IPS-NIHi7 (cell line): Measurements from ENCODE around the gene RHBG.
A peak's percentile ranks its signal among the peaks of the same experiment; 100 is the strongest.
"Not testable (repeated sequence)": the region's sequence is repeated elsewhere in the genome, so short reads cannot be mapped to it uniquely, and the experiment has no call there.

ENCODE experiments used
- DNase-seq: peaks from one replicate; pipeline ENCODE4 v3.0.0; 2012; ENCODE audit warnings: mixed read lengths; ENCODE audit errors: extremely low spot score

RHBG gene

GRCh38 chr1:156359973-156360372 is 9.0 kb upstream of the RHBG start:
- DNase-seq = peak; percentile 71

DNA sequence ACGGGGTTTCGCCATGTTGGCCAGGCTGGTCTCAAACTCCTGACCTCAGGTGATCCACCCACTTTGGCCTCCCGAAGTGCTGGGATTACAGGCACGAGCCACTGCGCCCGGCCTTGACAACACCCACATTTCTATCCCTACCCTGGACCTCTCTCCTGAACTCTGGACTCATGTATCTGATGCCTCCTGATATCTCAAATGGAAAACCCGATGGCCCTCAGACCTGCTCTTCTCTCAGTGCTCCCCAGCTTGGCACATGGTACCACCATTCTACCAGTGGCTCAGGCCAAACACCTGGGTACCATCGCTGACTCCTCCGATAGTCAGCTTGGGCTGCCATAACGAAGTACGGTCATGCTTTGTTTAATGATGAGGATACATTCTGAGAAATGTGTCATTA is 8.5 kb upstream of the RHBG start:
- DNase-seq = no peak

GRCh38 chr1:156365754-156366153 is 3.3 kb upstream of the RHBG start:
- no peak for DNase-seq

GRCh38 chr1:156366378-156367166 is 2.4 kb upstream of the RHBG start:
- no peak for DNase-seq

DNA sequence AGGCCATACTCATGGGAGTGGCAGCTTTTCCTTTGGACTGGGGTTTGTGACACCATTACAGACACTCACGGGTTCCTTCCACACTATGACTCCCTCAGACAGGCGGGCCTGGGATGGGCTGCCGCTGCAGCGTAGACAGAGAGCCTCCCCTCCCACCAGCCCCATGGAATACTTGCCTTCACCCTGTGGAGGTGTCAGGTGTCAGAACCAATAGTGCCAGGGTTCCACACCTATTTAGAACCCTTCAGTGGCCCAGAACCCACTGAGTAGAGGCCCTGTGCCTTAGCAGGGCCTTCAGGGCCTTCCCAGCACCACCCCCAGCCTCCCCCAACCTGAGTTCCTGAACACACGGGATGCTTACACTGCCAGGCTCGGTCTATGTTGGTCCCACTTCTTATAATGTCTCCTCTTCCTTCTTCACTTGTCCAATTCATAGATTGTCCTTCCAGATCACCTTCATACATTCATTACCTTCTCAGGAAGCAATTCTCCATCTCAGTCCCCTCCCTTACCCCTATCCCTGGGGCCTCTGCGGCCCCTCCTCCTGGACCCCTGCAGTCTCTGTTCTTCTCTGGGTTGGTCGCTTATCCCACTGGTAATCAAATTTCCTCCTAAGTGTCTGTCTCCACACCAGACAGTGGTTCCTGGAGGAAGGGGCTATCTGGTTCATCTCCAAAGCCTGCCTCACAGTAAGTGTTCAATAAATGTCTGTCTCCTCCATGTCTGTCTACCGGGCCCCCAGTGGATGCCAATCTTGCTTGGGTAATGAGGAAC is 1.4 kb upstream of the RHBG start:
- DNase-seq = no peak

GRCh38 chr1:156368157-156368658 is 803 bp upstream of the RHBG start:
- no peak for DNase-seq

- not testable (repeated sequence) for DNase-seq
These were observed 775 bp downstream of the RHBG start for GRCh38 chr1:156369685-156370286.

GRCh38 chr1:156371553-156372264 is 2.7 kb downstream of the RHBG start:
- no peak for DNase-seq

DNA sequence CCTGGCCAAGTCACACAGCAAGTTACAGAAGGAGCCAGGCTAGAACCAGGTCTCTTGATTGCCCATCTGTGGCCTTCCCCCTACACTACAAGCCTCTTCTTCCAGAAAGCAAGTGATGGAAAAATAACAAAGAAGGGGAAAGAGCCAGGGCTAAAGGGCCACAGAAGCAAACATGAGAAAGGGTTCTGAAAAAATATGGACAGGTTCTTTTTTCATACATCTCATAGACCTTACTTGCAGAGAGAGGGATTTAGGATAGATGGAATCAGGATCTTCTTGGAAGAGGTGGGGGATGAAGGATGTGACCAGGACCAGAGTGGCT is 3.2 kb downstream of the RHBG start:
- no peak for DNase-seq

DNA sequence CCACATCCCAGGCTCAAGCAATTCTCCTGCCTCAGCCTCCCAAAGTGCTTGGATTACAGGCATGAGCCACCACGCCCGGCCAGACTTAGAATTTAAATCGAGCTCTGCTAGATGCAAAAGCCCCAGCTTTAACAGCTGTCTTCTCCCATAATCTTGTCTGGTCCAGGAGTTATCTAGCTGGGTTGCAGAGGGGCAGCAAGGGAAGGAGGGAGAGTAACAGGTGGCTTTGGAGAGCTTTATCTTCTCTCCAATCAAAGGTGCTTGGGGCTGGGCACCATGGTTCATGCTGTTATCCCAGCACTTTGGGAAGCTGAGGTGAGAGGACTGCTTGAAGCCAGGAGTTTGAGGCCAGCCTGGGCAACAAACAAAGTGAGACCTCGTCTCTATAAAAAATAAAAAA is 3.9 kb downstream of the RHBG start:
- DNase-seq = no peak

GRCh38 chr1:156373546-156373945 is 4.5 kb downstream of the RHBG start:
- no peak for DNase-seq

DNA sequence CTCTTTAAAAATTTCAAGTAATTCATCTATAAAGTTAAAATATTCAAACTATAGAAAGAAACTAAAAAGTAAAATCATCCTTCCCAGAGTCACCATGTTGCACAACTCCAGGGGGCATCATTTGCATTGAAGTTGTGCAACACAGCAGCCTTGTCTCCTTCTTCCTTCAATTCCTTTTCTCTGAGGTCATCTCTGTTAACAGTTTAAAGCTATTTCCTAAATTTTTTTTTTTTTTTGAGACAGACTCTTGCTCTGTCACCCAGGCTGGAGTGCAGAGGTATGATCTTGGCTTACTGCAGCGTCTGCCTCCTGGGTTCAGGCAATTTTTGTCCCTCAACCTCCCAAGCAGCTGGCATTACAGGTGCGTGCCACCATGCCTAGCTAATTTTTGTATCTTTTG is 7.1 kb downstream of the RHBG start:
- DNase-seq = no peak

DNA sequence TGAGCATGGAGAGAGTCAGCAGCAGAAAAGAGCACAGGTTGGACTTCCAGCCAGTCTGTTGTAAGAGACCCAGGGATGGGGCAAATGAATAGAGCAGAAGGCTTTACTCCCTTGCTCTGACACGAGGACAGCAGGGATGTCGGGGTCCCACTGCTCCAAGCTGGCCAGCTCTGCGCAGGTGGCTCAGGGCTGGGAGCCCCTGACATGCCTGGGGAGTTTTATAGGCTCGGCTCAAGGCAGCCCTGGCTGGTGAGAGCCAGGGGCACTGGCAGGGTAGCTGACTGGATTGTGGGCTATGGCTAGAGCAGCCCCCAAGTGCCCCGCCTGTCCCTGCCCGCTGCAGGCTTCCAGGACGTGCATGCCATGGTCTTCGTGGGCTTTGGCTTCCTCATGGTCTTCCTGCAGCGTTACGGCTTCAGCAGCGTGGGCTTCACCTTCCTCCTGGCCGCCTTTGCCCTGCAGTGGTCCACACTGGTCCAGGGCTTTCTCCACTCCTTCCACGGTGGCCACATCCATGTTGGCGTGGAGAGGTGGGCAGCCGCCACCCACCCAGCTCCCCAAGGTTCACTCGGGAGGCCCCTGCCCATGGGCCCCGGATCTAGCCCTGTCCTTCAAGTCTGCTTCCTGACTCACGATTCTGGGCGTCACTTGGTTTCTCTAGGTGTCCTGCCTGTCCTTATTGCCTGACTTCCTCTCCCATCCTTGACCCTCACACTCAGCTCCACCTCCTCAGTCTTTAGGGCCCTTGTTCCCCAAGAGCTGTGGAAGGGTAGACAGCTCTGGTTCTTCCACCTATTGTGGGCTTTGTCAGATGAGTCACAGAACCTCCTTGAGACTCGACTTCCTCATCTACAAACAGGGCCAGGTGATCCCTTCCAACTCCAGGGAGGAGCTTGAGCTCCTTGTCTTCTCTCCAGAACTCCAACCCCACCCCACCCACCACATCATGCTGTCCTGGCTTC is 8.2 kb downstream of the RHBG start:
- DNase-seq = no peak

DNA sequence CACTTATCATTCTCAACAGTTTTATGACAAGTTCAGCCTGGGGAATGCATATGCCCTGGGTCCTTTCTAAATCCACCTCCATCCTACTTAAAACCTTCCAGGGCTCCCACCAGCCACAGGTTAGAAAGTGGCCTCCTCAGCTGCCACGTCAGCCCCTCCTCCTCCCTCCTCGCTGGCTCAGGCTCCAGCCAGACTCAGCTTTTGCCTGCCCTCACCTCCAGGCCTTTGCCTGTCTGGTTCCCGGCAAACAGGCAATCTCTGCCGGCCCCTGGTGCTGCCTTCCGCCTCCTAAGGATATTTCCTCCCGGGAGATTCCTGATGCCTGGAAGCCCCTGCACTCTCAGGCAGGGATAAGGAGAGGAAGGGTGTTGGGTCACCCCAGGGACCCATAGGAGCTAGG is 9.5 kb downstream of the RHBG start:
- DNase-seq = no peak

DNA sequence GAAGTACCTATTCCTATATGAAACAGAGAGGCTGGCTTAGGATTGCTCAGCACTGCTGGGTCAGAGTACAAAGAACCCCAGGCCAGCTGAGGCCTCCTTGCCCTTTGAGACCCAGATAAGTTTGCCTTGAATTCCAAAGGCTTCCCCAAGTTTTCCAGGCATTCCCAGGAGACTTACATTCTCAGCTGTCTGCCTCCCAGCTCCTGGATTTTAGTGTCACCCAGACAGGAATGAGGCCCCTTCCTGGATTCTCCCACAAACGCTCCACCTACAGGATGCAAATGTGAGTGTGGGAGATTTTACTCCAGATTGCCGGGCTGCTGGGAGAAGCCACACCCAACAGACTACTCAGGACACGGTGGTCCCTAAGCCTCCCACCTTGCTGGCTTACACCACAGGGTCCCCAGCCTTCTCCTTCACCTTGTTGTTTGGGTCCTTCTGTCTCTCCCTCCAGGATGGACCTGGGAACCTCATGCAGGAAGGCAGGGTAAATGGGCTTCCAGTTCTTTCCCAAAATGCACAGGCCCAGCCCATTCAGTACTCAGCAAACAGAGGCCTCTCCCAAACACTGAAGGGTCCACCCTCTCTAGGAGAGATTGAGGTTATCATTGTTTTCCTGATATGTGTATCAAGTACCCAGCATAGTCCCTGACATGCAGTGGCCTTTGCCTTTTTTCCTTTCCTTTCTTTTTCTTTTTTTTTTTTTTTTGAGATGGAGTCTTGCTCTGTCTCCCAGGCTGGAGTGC is 10.6 kb downstream of the RHBG start:
- DNase-seq = no peak

DNA sequence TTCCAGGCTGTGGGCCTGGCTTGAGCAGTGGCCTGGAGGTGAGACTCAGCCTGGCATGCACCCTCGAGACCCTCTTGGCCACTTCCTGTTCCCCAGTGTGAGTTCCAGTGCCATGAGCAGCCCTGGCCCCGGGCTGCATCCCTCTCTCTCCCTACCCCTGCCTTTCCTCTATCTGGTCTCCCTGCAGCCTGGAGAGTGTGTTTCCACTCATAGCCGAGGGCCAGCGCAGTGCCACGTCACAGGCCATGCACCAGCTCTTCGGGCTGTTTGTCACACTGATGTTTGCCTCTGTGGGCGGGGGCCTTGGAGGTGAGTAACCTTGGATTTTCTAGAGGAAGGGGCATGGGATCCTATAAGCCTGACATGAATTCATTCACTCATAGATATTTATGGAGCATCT is 13.6 kb downstream of the RHBG start:
- DNase-seq = no peak

DNA sequence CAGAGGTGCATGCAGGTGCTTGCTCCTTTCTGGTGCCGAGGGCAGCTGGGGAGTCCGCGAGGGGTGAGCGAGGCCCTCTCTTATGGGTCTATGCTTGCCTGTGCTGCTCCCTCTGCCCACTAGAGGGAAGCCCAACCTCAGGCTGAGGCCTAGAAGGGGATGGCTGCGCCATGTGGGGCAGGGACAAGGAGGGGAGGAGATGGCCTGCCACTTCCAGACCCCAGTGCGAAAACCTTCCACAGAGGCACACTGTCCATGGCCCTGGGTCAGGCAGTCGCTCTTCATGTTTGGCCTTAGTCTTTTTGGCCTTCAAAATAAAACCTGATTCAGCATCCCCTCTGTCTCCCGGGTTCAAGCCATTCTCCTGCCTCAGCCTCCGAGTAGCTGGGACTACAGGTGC is 14.0 kb downstream of the RHBG start:
- DNase-seq = peak; percentile 92

DNA sequence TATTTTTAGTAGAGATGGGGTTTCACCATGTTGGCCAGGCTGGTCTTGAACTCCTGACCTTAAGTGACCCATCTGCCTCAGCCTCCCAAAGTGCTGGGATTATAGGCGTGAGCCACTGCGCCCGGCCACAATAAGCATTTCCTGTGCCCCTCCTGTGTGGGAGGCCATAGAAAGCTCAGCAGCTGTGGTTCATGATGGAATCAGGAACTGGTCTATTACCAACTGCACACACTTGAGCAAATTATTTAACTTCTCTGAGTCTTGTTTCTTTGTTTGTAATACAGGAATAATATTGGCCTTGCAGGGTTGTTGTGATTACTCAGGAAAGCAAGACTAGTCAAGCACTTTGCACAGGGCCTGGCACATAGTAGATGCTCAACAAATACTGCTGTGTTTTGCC is 15.0 kb downstream of the RHBG start:
- no peak for DNase-seq

DNA sequence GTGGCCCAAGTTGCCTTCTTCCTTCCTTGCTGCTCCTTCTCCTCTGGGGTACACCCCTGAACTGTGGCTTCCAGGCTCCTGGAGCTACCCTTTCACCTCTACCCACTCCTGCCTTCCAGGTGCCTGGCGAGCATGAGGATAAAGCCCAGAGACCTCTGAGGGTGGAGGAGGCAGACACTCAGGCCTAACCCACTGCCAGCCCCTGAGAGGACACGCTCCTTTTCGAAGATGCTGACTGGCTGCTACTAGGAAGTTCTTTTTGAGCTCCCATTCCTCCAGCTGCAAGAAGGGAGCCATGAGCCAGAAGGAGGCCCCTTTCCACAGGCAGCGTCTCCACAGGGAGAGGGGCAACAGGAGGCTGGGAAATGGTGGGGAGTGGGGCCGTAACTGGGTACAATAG is 15.6 kb downstream of the RHBG start:
- DNase-seq = no peak

DNA sequence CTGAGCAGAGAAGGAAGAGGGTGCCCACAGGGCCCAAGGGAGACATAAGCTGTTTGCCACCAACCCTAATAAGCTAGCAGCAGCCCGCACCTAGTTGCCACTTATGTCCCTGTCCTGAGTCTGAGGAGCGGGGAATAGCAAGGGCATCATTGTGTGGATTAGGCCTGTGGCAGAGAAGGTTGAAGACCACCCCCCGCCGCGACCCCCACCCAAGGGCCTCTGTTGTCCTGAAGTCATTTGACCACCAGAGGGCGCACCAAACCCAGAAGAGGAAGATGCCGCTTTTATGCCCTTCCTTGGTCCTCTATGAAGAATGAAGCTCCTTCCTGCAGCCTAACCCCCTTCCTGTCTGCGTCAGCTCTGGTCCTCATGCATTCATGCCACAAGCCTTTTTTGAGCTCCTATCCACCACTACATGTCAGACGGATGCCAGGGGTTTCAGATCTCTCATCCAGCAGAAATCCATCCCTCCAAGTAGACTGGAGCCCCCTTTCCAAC is 16.6 kb downstream of the RHBG start:
- DNase-seq = peak; percentile 74
